HUES64 (cell line): ENCODE results near the gene IL34.

Experiments used
- H3K27ac ChIP-seq: 2 replicates; pipeline ENCODE4 v1.7.0; 2013; ENCODE audit warnings: low read depth, low read length, inconsistent platforms
- H3K27me3 ChIP-seq: 2 replicates; pipeline ENCODE4 v1.6.1; 2013; ENCODE audit warnings: mild to moderate bottlenecking, low read length; ENCODE audit not compliant: insufficient read depth
- H3K36me3 ChIP-seq: 2 replicates; pipeline ENCODE4 v1.6.1; 2013; ENCODE audit warnings: mild to moderate bottlenecking, low read length; ENCODE audit not compliant: insufficient read depth
- H3K4me1 ChIP-seq: 2 replicates; pipeline ENCODE4 v1.6.1; 2013; ENCODE audit warnings: mild to moderate bottlenecking, low read length, moderate library complexity; ENCODE audit not compliant: insufficient read depth
- H3K4me3 ChIP-seq: 2 replicates; pipeline ENCODE4 v1.5.1; 2013; ENCODE audit warnings: mild to moderate bottlenecking, low read length, moderate library complexity
- H3K9ac ChIP-seq: 2 replicates; pipeline ENCODE4 v1.6.1; 2013; ENCODE audit warnings: mild to moderate bottlenecking, low read depth, low read length
- H3K9me3 ChIP-seq: 2 replicates; pipeline ENCODE4 v1.6.1; 2013; ENCODE audit warnings: low read depth, low read length; ENCODE audit not compliant: insufficient read depth
- WGBS: fragments of 150-250, 120-280 bp; methylation state at CpG from one replicate; pipeline ENCODE4 v1.1.7; 2013; ENCODE audit warnings: missing lambda C conversion rate; 5-methylcytosine and 5-hydroxymethylcytosine counted together

IL34 gene

GRCh38 chr16:70659953-70660671, 13.8 kb downstream of the IL34 start:
- Histone ChIP-seq H3K27ac (no peak overlapping the region), H3K9me3 (no peaks in the 10 kb centered on the region), H3K4me1 (no peaks in the 10 kb centered on the region), H3K27me3 (no peaks in the 10 kb centered on the region), H3K4me3 (no peak overlapping the region), H3K36me3 (peaks cover 14% of the 10 kb centered on the region), H3K9ac (no peak overlapping the region)
- WGBS, result 91% methylated on average over 16 of the region's 16 CpGs

- Histone ChIP-seq H3K27ac (no peak overlapping the region), H3K4me1 (no peaks in the 10 kb centered on the region), H3K9ac (no peak overlapping the region), H3K4me3 (no peak overlapping the region), H3K27me3 (no peaks in the 10 kb centered on the region), H3K9me3 (no peaks in the 10 kb centered on the region), H3K36me3 (peaks cover 20% of the 10 kb centered on the region)
- 86% methylated on average over 5 of the region's 7 CpGs for WGBS
Observed at GRCh38 chr16:70660672-70661350, 14.5 kb downstream of the IL34 start.

GRCh38 chr16:70661534-70661917, 15.2 kb downstream of the IL34 start:
- no peak overlapping the region for H3K9ac ChIP-seq
- peaks cover 27% of the 10 kb centered on the region for H3K36me3 ChIP-seq
- no peak overlapping the region for H3K27ac ChIP-seq
- no peaks in the 10 kb centered on the region for H3K9me3 ChIP-seq
- H3K4me1 ChIP-seq, result no peaks in the 10 kb centered on the region
- H3K4me3 ChIP-seq, result no peak overlapping the region
- no peaks in the 10 kb centered on the region for H3K27me3 ChIP-seq
- WGBS, result 87% methylated on average over 17 of the region's 17 CpGs

GRCh38 chr16:70661918-70662641, 15.7 kb downstream of the IL34 start:
- no peak overlapping the region for H3K27ac ChIP-seq
- H3K4me1 ChIP-seq, result no peaks in the 10 kb centered on the region
- H3K4me3 ChIP-seq, result no peak overlapping the region
- WGBS, result 88% methylated on average over 21 of the region's 21 CpGs
- no peaks in the 10 kb centered on the region for H3K9me3 ChIP-seq
- no peak overlapping the region for H3K9ac ChIP-seq
- H3K27me3 ChIP-seq, result no peaks in the 10 kb centered on the region
- peaks cover 33% of the 10 kb centered on the region for H3K36me3 ChIP-seq

GRCh38 chr16:70662991-70663523, 16.7 kb downstream of the IL34 start:
- H3K9me3 ChIP-seq, result no peaks in the 10 kb centered on the region
- no peaks in the 10 kb centered on the region for H3K27me3 ChIP-seq
- no peak overlapping the region for H3K4me3 ChIP-seq
- WGBS, result 87% methylated on average over 13 of the region's 13 CpGs
- no peak overlapping the region for H3K9ac ChIP-seq
- no peak overlapping the region for H3K27ac ChIP-seq
- H3K4me1 ChIP-seq, result no peaks in the 10 kb centered on the region
- peaks cover 35% of the 10 kb centered on the region for H3K36me3 ChIP-seq

GRCh38 chr16:70663524-70664324, 17.4 kb downstream of the IL34 start:
- WGBS, result 96% methylated on average over 56 of the region's 56 CpGs
- Histone ChIP-seq H3K9ac (no peak overlapping the region), H3K36me3 (peaks cover 42% of the 10 kb centered on the region), H3K9me3 (peaks cover 2% of the 10 kb centered on the region; the same call in 1 of the 2 replicates), H3K27ac (no peak overlapping the region), H3K27me3 (no peaks in the 10 kb centered on the region), H3K4me1 (no peaks in the 10 kb centered on the region), H3K4me3 (no peak overlapping the region)

GRCh38 chr16:70664325-70665112, 18.2 kb downstream of the IL34 start:
- H3K27me3 ChIP-seq, result no peaks in the 10 kb centered on the region
- H3K36me3 ChIP-seq, result peaks cover 49% of the 10 kb centered on the region
- H3K9ac ChIP-seq, result no peak overlapping the region
- peaks cover 8% of the 10 kb centered on the region; the same call in 1 of the 2 replicates for H3K9me3 ChIP-seq
- H3K27ac ChIP-seq, result no peak overlapping the region
- 92% methylated on average over 39 of the region's 39 CpGs for WGBS
- H3K4me3 ChIP-seq, result no peak overlapping the region
- no peaks in the 10 kb centered on the region for H3K4me1 ChIP-seq

GRCh38 chr16:70665113-70665694, 18.8 kb downstream of the IL34 start:
- peaks cover 8% of the 10 kb centered on the region; the same call in 1 of the 2 replicates for H3K9me3 ChIP-seq
- no peak overlapping the region for H3K9ac ChIP-seq
- no peaks in the 10 kb centered on the region for H3K4me1 ChIP-seq
- no peak overlapping the region for H3K27ac ChIP-seq
- no peaks in the 10 kb centered on the region for H3K27me3 ChIP-seq
- WGBS, result 96% methylated on average over 14 of the region's 14 CpGs
- H3K4me3 ChIP-seq, result no peak overlapping the region
- H3K36me3 ChIP-seq, result peaks cover 55% of the 10 kb centered on the region

- Histone ChIP-seq H3K4me1 (no peaks in the 10 kb centered on the region), H3K4me3 (no peak overlapping the region), H3K27ac (no peak overlapping the region), H3K9ac (no peak overlapping the region), H3K36me3 (peaks cover 63% of the 10 kb centered on the region), H3K27me3 (no peaks in the 10 kb centered on the region), H3K9me3 (peaks cover 8% of the 10 kb centered on the region; the same call in 1 of the 2 replicates)
- 93% methylated on average over 22 of the region's 22 CpGs for WGBS
Observed at GRCh38 chr16:70665806-70666735, 19.7 kb downstream of the IL34 start.
